GM12891 (cell line): ENCODE data around the gene CDH6.

ENCODE experiments used
- PAX5 ChIP-seq: IDR thresholded peaks from 2 replicates; pipeline ENCODE4 v1.6.1; 2011; ENCODE audit warnings: low read length, moderate library complexity, mild to moderate bottlenecking; ENCODE audit not compliant: insufficient read depth, severe bottlenecking
- POLR2A ChIP-seq: IDR thresholded peaks from 2 replicates; pipeline ENCODE4 v1.6.1; 2011; ENCODE audit warnings: low read depth, low read length, control low read depth
- POLR2AphosphoS5 ChIP-seq: IDR thresholded peaks from 2 replicates; pipeline ENCODE4 v1.6.1; 2011; ENCODE audit warnings: low read depth, low read length, control low read depth
- SPI1 ChIP-seq: IDR thresholded peaks from 2 replicates; pipeline ENCODE4 v1.6.1; 2011; ENCODE audit warnings: low read depth, low read length, control low read depth
- TAF1 ChIP-seq: IDR thresholded peaks from 2 replicates; pipeline ENCODE4 v1.6.1; 2011; ENCODE audit warnings: low read depth, low read length, control low read depth

DNA sequence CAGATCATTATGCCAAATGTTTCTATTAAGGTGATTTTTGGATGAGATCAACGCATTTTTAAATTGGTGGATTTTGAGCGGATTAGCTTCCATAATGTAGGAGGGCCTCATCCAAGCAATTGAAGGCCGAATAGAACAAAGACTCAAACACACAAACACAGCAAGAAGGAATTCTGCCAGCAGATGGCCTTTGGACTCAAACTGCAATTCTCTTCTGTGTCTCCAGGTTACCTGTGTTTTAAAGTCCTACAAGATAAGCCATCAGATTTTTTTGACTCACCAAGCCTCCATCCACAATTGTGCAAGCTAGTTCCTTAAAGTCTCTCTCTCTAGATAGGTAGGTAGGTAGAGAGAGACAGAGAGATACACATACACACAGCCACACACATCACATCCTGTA is 25.5 kb downstream of the CDH6 start:
- TF ChIP-seq TAF1 (no peak), POLR2A (no peak), POLR2AphosphoS5 (no peak), SPI1 (no peak), PAX5 (no peak)
